Glomerular endothelial cell (primary cell): Measurements from ENCODE around the gene SLC39A12. TPM values are rescaled to one million over a fixed set of nuclear protein-coding genes. Genes with fewer than 3 reads are reported as not detected.

ENCODE experiments used
- DNase-seq: peaks from one replicate; pipeline ENCODE4 v3.0.0-alpha.2; 2011; ENCODE audit warnings: low read depth, low spot score; ENCODE audit errors: extremely low read depth
- total RNA-seq: library from RNA; depleted of rRNA; stranded (reverse); fragments of >200 nt; gene quantifications from 2 replicates; pipeline ENCODE4 v1.2.3, GENCODE V29; 2015

SLC39A12 gene
- total RNA-seq, 1 donor from 2014 or later = not detected

DNA sequence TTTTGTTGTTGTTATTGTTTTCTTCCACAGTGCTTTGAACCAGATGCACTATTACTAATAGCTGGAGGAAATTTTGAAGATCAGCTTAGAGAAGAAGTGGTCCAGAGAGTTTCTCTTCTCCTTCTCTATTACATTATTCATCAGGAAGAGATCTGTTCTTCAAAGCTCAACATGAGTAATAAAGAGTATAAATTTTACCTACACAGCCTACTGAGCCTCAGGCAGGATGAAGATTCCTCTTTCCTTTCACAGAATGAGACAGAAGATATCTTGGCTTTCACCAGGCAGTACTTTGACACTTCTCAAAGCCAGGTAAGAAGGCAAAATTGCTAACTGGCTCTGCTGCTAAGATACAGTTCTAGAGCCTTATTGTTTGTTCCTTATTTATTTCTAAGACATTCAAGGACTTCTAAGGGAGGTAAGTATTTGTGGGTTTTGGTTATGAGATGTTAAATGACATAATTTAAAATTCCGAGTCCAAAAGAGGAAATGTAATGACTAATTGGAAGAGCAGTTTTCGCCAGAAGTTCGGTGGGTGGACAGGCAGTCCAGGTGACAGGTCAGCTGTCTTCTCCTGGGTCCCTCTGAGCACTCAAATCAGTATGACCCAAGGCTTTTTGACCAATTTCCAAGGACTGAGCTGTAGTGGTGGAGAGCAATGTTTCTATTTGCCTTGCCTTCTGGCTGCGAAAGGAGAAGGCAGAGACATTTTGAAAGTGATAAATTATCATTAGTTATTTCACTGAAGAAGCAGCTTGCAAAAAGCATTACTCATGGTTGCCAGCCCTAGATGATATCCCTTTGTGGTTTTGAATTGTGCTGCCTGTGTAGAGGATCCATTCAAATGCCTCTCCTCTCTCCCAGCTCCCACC, 10.1 kb downstream of the SLC39A12 start:
- DNase-seq = no peak

DNA sequence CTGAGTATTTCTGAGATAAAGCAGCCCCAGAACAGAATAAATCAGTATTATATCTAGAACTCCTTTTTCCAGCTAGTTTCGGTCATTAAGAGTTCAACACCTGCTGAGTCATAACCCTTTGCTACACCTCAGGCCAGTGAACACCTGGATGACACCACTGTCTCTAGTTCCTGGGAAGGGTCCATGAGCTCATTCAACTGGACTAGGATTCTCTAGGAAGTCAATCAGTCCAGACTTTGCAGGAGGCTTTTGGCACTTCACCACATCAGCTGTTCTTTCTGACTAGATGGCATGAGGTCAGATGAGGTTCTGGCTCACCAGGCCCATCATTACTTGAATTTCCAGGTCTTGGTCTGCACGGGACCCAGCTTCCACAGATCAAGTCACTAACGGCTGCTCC, 11.7 kb downstream of the SLC39A12 start:
- no peak for DNase-seq

DNA sequence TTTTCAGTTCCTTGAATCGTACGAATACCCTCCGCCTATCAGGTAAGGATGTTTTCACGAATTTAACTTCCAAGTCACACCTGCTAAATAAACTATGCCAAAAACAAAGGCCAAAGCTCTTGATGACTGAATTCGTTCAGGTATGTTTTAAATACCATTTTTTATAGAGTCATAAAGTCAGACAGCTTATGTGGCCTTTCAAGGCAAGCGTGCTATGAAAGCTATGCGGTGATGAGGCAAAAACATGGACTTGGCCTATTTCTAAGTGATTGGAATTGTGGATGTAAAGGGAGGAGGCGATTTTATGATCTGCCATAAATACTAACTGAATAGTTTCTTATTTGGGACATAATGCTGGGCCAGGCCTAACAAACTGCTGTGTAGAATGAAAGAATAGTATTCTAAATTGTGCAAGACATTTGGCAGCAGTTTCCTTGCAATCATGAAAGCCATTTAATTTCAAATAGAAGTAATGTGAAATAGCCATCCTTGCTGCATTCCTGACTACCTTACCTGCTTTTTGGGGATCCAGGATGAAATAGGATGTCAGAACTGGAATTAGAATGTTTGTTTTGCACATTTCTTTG, 14.0 kb downstream of the SLC39A12 start:
- no peak for DNase-seq

DNA sequence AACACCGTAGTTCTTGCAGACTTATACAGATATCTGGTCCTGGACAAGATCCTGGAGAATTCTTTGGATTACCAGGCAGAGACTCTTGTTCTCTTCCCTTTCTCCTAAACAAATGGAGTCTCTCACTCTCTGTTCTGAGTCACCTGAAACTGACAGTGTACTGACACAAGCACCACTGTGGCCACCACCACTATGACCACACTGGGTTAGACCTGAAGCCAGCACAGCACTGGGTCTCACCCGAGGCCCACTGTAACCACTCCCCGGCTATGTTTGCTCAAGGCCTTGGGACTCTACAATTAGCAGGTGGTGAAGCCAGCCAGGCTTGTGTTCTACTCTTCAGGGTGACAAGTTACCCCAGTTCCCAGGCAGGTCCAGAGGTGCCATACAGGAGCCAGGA, 22.8 kb downstream of the SLC39A12 start:
- no peak for DNase-seq

DNA sequence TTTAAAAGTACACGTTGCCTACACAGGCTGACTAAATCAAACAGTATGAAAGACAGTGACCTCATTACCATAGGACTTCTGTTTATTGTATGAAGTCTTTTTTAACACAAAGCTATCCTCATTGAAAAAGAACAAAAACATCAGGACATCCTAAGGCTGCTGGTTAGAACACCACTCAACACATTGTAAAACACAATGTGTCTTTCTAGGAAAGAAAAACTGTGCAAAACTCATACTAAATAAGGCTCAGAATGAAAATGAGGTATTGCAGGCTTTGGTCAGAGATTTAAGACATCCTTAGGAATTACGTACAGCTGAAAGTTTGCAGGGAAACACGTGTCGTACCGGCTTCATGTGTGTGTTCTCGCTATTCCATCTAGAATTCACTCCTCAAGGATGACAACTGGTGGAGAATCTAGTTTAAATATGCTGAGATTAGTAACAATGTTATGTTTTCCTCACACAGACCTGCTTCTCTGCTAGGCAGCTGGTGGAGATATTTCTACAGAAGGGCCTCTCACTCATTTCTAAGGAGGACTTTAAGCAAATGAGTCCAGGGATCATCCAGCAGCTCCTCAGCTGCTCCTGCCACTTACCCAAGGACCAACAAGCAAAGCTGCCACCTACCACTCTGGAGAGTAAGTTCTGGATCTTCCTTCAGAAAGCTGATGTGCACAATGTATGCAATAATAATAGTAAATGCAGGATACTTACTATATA, 29.3 kb downstream of the SLC39A12 start:
- no peak for DNase-seq

DNA sequence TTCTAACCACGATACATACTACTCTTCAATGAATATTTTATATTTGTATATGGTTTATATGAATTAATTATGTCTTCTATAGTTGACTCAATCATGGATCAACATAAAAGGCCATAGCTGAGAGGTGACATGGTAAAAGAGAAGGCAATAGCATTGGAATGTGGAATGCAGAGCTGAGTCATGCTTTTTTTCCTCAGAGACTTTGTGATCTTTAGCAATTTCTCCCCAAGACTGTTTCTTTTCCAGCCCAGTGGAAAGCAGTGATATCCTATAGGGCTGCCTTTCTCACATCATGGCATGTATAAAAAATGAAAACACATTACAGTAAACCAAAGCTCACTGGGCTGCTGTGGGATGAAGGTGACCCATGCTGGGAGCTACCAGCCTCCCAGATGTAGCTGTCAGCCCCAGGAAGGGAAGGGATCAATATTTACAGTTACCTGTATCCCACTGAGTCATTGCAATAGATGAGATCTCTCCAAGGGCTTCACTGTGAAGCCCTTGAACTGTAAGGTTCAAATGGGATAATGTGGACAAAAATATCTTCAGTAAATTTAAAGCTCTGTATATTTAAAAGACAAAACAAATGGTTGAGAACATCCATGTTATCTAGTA, 30.2 kb downstream of the SLC39A12 start:
- DNase-seq = no peak

DNA sequence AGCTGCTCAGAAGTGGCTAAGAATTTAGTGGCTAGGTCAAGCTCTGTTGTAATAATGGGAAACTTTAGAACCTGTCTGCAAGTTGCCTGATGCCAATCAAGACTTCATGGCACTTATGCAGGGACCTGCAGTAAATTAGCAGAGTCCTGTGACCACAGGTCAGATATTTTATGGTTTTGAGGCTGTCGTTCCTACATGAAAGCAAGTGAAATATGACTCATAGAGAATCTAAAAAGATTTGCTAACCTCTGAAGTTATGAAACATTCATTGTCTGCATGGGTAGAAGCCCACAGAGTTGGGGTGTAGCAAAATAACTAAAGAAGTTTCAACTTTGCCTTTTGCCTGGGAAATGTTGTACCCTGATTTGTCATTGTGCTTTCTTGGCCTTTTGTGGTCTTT, 32.3 kb downstream of the SLC39A12 start:
- DNase-seq = no peak

DNA sequence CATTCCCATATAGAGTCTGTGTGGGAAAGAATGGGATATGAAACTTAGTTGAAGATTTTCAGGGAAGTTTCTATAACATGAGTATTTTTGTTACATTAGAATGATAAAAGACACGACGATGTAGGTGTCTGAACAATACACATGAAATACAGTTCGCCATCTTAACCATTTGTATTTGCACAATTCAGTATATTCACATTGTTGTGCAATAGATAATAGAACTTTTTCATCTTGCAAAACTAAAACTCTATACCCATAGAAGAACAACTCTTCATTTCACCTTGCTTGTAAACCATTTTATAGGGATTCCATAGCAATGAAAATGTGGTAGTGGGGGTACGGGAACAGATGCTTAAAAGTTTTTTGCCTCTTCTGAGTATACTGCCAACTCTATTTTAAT, 32.8 kb downstream of the SLC39A12 start:
- no peak for DNase-seq

DNA sequence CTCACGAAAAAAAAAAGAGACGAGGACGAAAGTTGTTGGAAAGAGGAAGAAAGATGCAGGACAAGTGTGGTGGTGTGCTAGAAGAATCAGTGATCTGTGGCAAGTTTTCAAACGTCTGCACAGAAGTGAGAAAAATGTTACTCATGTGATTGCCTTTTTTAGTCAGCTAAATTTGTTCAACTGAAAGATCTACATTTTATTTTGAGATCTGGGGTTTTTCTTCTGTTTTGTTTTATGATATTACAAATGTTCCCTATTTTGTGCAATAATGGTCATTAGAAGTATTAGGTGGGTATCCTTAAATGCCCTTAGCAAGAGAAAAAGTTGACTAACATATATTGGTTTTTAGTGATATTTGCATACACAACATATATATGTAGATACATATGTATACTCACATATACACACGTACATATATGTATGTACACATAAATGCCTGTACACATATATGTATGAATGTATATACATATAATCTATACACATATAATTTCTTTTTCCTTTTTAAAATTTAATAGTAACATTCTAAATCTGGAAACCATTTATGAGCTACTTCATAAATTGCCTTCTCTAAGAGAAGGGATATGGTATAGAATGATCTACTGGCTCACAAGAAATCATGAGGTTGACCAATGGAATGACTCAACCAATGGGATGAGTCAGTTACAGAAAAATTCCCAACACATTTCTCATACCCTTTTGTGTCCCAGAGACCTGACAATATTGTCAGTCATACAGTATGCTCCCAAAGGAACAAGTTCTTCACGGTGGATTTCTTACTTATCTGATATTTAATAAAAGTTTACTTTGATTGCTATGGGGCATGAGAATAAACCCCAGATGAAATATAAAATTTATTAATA, 38.4 kb downstream of the SLC39A12 start:
- no peak for DNase-seq

DNA sequence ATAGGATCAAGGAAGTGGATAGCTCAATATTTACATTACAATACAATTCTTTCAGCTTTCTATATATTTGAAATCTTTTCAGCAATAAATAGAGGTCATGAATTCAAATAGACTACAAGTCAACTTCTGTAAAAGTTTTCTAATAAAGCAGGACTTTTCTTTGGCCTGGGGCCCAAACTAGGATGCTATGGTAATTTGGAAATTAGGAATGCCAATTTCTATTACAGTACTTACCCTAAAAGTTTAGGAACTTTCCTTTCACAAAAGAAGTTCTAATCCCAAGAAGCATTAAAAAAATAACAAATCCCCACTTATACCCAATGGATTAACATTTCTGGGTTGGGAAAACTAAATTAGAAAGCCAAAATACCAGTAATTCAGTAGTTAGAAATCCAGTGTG, 40.5 kb downstream of the SLC39A12 start:
- no peak for DNase-seq

DNA sequence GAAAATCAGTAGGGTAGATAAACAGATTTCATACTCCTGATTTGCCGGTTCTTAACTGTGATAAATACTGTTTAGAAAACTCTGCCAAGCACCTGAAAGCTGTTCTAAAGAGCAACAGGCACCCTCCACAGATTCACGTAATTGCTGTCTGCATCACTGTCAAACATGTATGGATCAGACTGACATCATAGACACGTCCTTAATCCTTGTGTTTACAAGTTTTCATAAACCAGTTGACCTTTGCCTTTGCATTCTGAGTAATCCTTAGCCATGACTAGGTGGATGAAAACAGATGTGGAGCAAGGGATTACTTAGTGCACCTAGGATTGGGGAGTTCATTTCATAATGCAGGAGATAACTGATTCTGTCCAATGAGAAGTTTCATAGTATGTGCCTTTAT, 41.6 kb downstream of the SLC39A12 start:
- no peak for DNase-seq

DNA sequence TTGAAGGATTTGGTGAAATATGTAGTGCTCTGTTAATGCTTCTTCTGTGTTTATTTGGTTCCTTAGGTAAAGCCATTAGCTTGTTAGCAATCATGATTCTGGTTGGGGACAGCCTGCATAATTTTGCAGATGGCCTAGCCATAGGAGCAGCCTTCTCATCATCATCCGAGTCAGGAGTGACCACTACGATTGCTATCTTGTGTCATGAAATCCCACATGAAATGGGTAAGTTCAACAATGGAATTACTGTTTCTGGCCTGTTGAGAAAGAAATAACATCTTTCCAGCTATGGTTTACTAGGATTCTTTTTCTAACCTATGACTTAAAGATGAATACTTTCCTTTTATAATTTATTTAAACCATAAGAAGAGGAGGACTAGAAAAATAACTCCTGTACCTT, 48.9 kb downstream of the SLC39A12 start:
- no peak for DNase-seq

DNA sequence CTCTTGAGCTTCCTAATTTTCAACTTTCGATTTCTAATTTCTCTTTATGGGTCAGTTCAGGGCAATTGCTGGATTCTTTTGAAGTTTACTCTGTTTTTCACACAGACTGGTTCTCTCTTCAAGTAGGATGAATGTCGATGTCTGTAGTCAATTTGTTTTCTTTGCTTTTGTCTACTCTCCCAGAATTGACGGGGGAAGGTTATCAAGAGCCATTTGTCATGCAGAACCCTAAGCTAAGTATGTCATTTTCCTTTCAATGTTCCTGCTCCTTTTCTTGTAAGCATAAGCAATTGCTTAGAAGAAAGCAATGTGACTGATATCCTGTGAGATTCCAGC, 53.7 kb downstream of the SLC39A12 start:
- no peak for DNase-seq

DNA sequence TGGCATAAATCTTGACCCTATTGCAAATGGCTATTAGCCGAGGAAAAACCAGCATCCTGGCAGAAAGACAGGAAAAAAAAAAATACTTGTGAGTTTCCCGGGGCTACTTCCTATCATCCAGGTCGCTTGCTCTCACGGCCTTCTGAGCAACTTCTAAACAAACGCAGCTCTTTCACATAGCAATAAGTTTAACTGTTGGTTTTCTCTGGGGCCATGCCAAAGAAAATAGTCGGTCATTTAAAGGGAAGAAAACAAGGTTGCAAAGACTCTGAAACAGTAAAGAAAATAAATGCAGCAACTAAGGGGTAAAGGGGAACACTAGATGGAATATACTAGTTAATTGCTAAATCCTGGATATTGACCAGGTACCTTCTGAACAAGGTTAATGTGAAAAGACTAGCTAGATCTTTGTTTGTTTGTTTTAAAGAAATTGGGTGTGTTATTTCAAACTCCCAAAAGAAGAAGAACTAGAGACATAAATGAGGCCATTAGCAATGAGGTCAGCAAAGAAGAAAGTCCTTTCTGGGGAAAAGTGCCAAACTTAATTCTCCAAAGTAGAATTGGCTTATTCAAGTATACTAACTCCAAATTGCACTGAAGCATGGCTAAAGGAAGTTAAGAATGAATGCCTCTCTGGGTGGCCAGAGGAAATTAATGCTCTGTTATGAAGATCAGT, 54.2 kb downstream of the SLC39A12 start:
- DNase-seq = no peak

DNA sequence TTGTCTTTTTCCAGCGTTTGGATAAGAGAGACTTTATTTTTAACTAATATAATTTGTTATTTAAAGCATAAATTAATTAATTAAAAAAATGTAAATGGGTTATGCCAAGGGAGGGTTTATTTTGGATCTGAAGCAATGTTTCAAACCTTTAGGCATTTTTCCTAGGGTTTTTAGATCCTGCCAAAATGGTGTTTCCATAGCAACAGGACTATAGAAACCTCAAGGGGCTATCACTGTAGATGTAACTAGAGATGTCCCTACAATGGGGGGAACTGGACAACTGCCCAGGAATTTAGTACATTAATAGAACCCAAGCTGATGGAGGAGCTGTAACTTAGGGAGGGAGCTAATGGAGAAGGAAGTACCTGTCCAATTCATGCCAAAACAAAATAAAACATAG, 57.3 kb downstream of the SLC39A12 start:
- DNase-seq = no peak

DNA sequence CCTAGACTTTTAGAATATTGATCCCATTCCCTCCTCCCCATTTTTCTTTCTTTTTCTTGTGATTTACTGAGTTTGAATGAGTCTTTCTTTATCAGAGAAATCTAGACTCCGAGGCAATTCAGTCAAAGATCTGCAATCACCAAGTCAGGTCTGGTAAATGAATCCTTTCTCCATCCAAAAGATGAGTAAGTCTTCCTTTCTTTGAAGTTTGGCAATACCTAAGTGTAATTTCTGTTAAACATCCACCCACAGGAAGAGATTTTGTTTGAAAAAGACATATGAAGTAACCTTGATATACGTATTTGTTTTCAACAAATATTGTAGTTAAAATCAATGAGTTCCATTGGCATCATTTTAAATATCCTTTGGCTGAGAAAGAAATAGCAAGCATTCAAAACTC, 58.3 kb downstream of the SLC39A12 start:
- no peak for DNase-seq

DNA sequence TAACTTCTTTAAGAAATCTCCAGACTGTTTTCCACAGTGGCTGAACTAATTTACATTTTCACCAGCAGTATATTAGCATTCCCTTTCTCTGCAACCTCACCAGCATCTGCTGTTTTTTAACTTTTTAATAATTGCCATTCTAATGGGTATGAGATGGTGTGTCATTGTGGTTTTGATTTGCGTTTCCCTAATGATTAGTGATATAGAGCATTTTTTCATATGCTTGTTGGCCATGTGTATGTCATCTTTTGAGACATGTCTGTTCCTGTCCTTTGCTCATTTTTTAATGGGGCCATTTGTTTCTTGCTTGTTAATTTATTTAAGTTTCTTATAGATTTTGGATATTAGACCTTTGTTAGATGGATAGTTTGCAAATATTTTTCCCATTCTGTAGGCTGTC, 68.8 kb downstream of the SLC39A12 start:
- DNase-seq = no peak

DNA sequence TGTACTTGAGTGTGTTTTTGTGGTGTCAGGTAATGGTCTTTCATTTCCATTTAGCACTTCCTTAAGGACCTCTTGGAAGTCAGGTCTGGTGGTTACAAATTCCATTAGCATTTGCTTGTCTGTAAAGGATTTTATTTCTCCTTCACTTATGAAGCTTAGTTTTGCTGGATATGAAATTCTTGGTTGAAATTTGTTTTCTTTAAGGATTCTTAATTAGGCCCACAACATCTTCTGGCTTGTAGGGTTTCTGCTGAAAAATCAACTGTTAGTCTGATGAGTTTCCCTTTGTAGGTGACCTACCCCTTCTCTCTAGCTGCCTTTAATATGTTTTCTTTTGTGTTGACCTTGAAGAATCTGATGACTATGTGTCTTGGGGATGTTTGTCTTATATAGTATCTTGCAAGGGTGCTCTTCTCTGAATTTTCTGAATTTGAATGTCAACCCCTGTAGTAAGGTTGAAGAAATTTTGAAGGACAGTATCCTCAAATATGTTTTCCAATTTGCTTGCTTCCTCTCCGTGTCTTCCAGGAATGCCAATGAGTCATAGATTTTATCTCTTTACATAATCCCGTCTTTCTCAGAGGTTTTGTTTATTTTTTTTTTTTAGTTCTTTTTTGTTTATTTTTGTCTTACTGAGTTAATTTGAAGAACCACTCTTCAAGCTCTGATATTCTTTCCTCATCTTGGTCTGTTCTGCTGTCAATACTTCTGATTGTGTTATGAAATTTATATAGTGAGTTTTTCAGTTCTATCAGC, 70.2 kb downstream of the SLC39A12 start:
- no peak for DNase-seq
